HG03066 (cell line): ENCODE measurements around the gene CFAP107.
"Not testable (repeated sequence)": the region's sequence is repeated elsewhere in the genome, so short reads cannot be mapped to it uniquely, and the experiment has no call there.

Experiments
- ATAC-seq: cut with Tn5 transposase; IDR thresholded peaks from one replicate; pipeline ENCODE4 v1.9.1; 2021; ENCODE audit warnings: low read depth; ENCODE audit not compliant: unreplicated experiment

CFAP107 gene

GRCh38 chr1:12776801-12777557 lies 31.0 kb downstream of the CFAP107 start:
- no peak for ATAC-seq

GRCh38 chr1:12778061-12778460 lies 32.1 kb downstream of the CFAP107 start:
- no peak for ATAC-seq

- ATAC-seq: no peak
Observed at GRCh38 chr1:12778907-12779306, 32.9 kb downstream of the CFAP107 start.

GRCh38 chr1:12781488-12781887 lies 35.5 kb downstream of the CFAP107 start:
- ATAC-seq: not testable (repeated sequence)

- not testable (repeated sequence) for ATAC-seq
Observed at GRCh38 chr1:12783783-12784182, 37.8 kb downstream of the CFAP107 start.

GRCh38 chr1:12784729-12785128 lies 38.7 kb downstream of the CFAP107 start:
- not testable (repeated sequence) for ATAC-seq

- not testable (repeated sequence) for ATAC-seq
Observed at GRCh38 chr1:12791097-12791496, 45.1 kb downstream of the CFAP107 start, which contains the start of gene PRAMEF1. Gene PRAMEF1, plus strand, starts transcription at chr1:12791397. Its CDS starts 1,831 bp downstream, at chr1:12793228.

- no peak for ATAC-seq
Observed at GRCh38 chr1:12798911-12799310, 52.9 kb downstream of the CFAP107 start.

GRCh38 chr1:12799730-12800129 lies 53.7 kb downstream of the CFAP107 start:
- ATAC-seq: no peak

- no peak for ATAC-seq
Observed at GRCh38 chr1:12809933-12810332, 63.9 kb downstream of the CFAP107 start.

- no peak for ATAC-seq
Observed at GRCh38 chr1:12810691-12811408, 64.8 kb downstream of the CFAP107 start.

GRCh38 chr1:12811409-12811784 lies 65.4 kb downstream of the CFAP107 start:
- ATAC-seq: no peak
